Skeletal muscle cell (primary cell): ENCODE measurements around the gene LHB.

Experiments
- DNase-seq: peaks from one replicate; pipeline ENCODE4 v3.0.0-alpha.2; 2010; ENCODE audit warnings: low read depth
- H3K4me3 ChIP-seq: 2 replicates; pipeline ENCODE4 v1.5.1; 2011; ENCODE audit warnings: low read depth, mild to moderate bottlenecking, control low read depth, low read length, moderate library complexity

Gene LHB

GRCh38 chr19:49016067-49016839, 638 bp downstream of the LHB start:
- DNase-seq: no peak
- no peak overlapping the region for H3K4me3 ChIP-seq

- DNase-seq: no peak
- no peak overlapping the region for H3K4me3 ChIP-seq
Measured at GRCh38 chr19:49014870-49015255, 2.0 kb downstream of the LHB start.

- H3K4me3 ChIP-seq: no peak overlapping the region
Measured at GRCh38 chr19:49014123-49014869, 2.6 kb downstream of the LHB start.

GRCh38 chr19:49011194-49011593, 5.7 kb downstream of the LHB start:
- no peak for DNase-seq
- H3K4me3 ChIP-seq: no peak overlapping the region

More at GRCh38 chr19:49014123-49014869, 2.6 kb downstream of the LHB start:
- no peak for DNase-seq

GRCh38 chr19:49010453-49010852, 6.4 kb downstream of the LHB start:
- DNase-seq: no peak
- H3K4me3 ChIP-seq: no peak overlapping the region

GRCh38 chr19:49009828-49010227, 7.1 kb downstream of the LHB start:
- H3K4me3 ChIP-seq: no peak overlapping the region
- DNase-seq: no peak

GRCh38 chr19:49006905-49007304, 10.0 kb downstream of the LHB start:
- H3K4me3 ChIP-seq: no peak overlapping the region
- DNase-seq: no peak

- DNase-seq: no peak
- no peak overlapping the region for H3K4me3 ChIP-seq
Measured at GRCh38 chr19:49004964-49005614, 11.8 kb downstream of the LHB start.

GRCh38 chr19:49004133-49004532, 12.8 kb downstream of the LHB start:
- H3K4me3 ChIP-seq: no peak overlapping the region
- DNase-seq: no peak

- no peak overlapping the region for H3K4me3 ChIP-seq
- DNase-seq: no peak
Measured at GRCh38 chr19:48999481-49000325, 17.2 kb downstream of the LHB start.

- DNase-seq: no peak
- H3K4me3 ChIP-seq: no peak overlapping the region
Measured at GRCh38 chr19:48997972-48998371, 18.9 kb downstream of the LHB start.

- H3K4me3 ChIP-seq: peak overlapping the region; percentile 99
- no peak for DNase-seq
Measured at GRCh38 chr19:48994035-48994386, 22.9 kb downstream of the LHB start.

GRCh38 chr19:48993175-48994034, 23.5 kb downstream of the LHB start, which contains the start of the genes GYS1 and RUVBL2:
TSS of gene GYS1 (minus strand) at chr19:48993309. CDS start at chr19:48993112, 197 bp downstream.
TSS of gene RUVBL2 (plus strand) at chr19:48993887. CDS start at chr19:48993912, 25 bp downstream.
- DNase-seq: peak; percentile 99
- peak within 1 kb of the TSS; percentile 99 for H3K4me3 ChIP-seq

GRCh38 chr19:48992581-48993174, 24.2 kb downstream of the LHB start:
- peak overlapping the region; percentile 99 for H3K4me3 ChIP-seq
- no peak for DNase-seq

- peak; percentile 43 for DNase-seq
Measured at GRCh38 chr19:48991873-48992580, 24.9 kb downstream of the LHB start.

GRCh38 chr19:48991011-48991609, 25.8 kb downstream of the LHB start:
- H3K4me3 ChIP-seq: peak overlapping the region; percentile 99
- no peak for DNase-seq

More at GRCh38 chr19:48991873-48992580, 24.9 kb downstream of the LHB start:
- H3K4me3 ChIP-seq: peak overlapping the region; percentile 99

GRCh38 chr19:48990400-48990799, 26.5 kb downstream of the LHB start:
- DNase-seq: no peak
- H3K4me3 ChIP-seq: peak overlapping the region; percentile 9
